HEK293 (cell line): ENCODE results near the gene SRRM1.

Experiments used
- BCL11B ChIP-seq: fragments of 450-650 bp; formaldehyde crosslinking; IDR thresholded peaks from 2 replicates; pipeline ENCODE4 v1.5.1; 2016; ENCODE audit warnings: low read depth, missing biosample characterization, missing genetic modification characterization
- CTCF ChIP-seq: fragments of 450-650 bp; formaldehyde crosslinking; IDR thresholded peaks from 2 replicates; pipeline ENCODE4 v1.5.1; 2016; ENCODE audit warnings: missing biosample characterization, missing genetic modification characterization
- HOXD13 ChIP-seq: sonication (generic); formaldehyde crosslinking; IDR thresholded peaks from 2 replicates; pipeline ENCODE4 v1.8.0; 2022; ENCODE audit warnings: missing genetic modification reagents, borderline replicate concordance
- SP3 ChIP-seq: fragments of 450-650 bp; formaldehyde crosslinking; IDR thresholded peaks from 2 replicates; pipeline ENCODE4 v1.5.1; 2016; ENCODE audit warnings: missing biosample characterization, missing genetic modification characterization
- ZBTB21 ChIP-seq: fragments of 450-650 bp; formaldehyde crosslinking; IDR thresholded peaks from 2 replicates; pipeline ENCODE4 v1.5.1; 2017; ENCODE audit warnings: missing biosample characterization, missing genetic modification characterization
- ZBTB8A ChIP-seq: fragments of 450-650 bp; formaldehyde crosslinking; IDR thresholded peaks from 2 replicates; pipeline ENCODE4 v1.5.1; 2016; ENCODE audit warnings: missing biosample characterization, missing genetic modification characterization
- ZNF112 ChIP-seq: fragments of 450-650 bp; formaldehyde crosslinking; IDR thresholded peaks from 2 replicates; pipeline ENCODE4 v1.5.0; 2017; ENCODE audit warnings: missing biosample characterization, missing genetic modification characterization
- ZNF274 ChIP-seq, 2 experiments: fragments of 200-500 bp in 1 of 2; fragments of 450-650 bp in 1 of 2; sonication (Bioruptor generic) in 1 of 2; formaldehyde crosslinking in 1 of 2; IDR thresholded peaks; 2 replicates each; pipeline versions ENCODE4 v1.5.1 to v1.6.1; 2014 to 2016; ENCODE audit warnings: borderline replicate concordance in 1 of 2, inconsistent platforms in 1 of 2, low read length in 1 of 2, missing biosample characterization in 1 of 2, missing genetic modification characterization in 1 of 2
- ZNF280D ChIP-seq: fragments of 450-650 bp; formaldehyde crosslinking; IDR thresholded peaks from 2 replicates; pipeline ENCODE4 v1.5.1; 2016; ENCODE audit warnings: missing biosample characterization, missing genetic modification characterization
- ZNF292 ChIP-seq: fragments of 450-650 bp; formaldehyde crosslinking; IDR thresholded peaks from 2 replicates; pipeline ENCODE4 v1.5.1; 2016; ENCODE audit warnings: low read depth, missing biosample characterization, missing genetic modification characterization, borderline replicate concordance
- ZNF302 ChIP-seq: fragments of 450-650 bp; formaldehyde crosslinking; IDR thresholded peaks from 2 replicates; pipeline ENCODE4 v1.5.1; 2016; ENCODE audit warnings: missing biosample characterization, missing genetic modification characterization, low read depth

GRCh38 chr1:24688033-24688432 lies 44.9 kb downstream of the SRRM1 start:
- TF ChIP-seq CTCF (tag by site-specific recombination) (no peak), ZNF274 (IDR thresholded peaks at IDR 0.05; ENCODE audit: low read length) (no peak), ZNF274 (tag by site-specific recombination; IDR thresholded peaks at IDR 0.05; ENCODE audit: borderline replicate concordance) (no peak), BCL11B (tag by site-specific recombination) (no peak), SP3 (tag by site-specific recombination) (no peak), ZNF112 (tag by site-specific recombination) (no peak), ZNF292 (no peak), ZBTB21 (tag by site-specific recombination) (no peak), ZNF280D (tag by site-specific recombination) (no peak), ZBTB8A (no peak), ZNF302 (tag by site-specific recombination) (no peak), HOXD13 (CRISPR knock-in tag) (no peak)
